DND-41 (cell line): ENCODE measurements around the gene PHF13.
"Not testable (repeated sequence)": the region's sequence is repeated elsewhere in the genome, so short reads cannot be mapped to it uniquely, and the experiment has no call there.

Experiments
- ATAC-seq: fragments of 200-7000 bp; cut with Tn5 transposase; 3 replicates; pipeline ENCODE4 v1.9.1; 2021; ENCODE audit warnings: low read depth; ENCODE audit not compliant: insufficient read depth
- DNase-seq: peaks from one replicate; pipeline ENCODE4 v3.0.0-alpha.2; 2020
- H2AFZ ChIP-seq: 2 replicates; pipeline ENCODE4 v1.6.0; 2012; ENCODE audit warnings: low read depth, low read length
- H3K27ac ChIP-seq: 2 replicates; pipeline ENCODE4 v1.5.1; 2012; ENCODE audit warnings: low read length, inconsistent platforms
- H3K27me3 ChIP-seq: fragments of 200-600 bp; sonication (generic); 2 replicates; pipeline ENCODE4 v1.6.0; 2012; ENCODE audit warnings: low read length, mild to moderate bottlenecking, inconsistent platforms; ENCODE audit not compliant: insufficient read depth, poor library complexity
- H3K36me3 ChIP-seq: 2 replicates; pipeline ENCODE4 v1.5.1; 2012; ENCODE audit warnings: low read length, inconsistent platforms; ENCODE audit not compliant: insufficient read depth
- H3K4me1 ChIP-seq: 2 replicates; pipeline ENCODE4 v1.5.1; 2012; ENCODE audit warnings: mild to moderate bottlenecking, low read length; ENCODE audit not compliant: insufficient read depth
- H3K4me2 ChIP-seq: 2 replicates; pipeline ENCODE4 v1.6.0; 2012; ENCODE audit warnings: mild to moderate bottlenecking, moderate library complexity, low read length, inconsistent platforms; ENCODE audit not compliant: insufficient read depth
- H3K4me3 ChIP-seq, 2 experiments: fragments of 200-600 bp in 1 of 2; shearing (Covaris generic) in 1 of 2; 2 replicates each; pipeline ENCODE4 v1.5.1; 2012 to 2016; ENCODE audit warnings: inconsistent platforms in 2 of 2, low read length in 2 of 2, mild to moderate bottlenecking in 2 of 2, low read depth in 1 of 2, moderate library complexity in 1 of 2
- H3K79me2 ChIP-seq: 2 replicates; pipeline ENCODE4 v1.6.0; 2012; ENCODE audit warnings: low read length, inconsistent platforms; ENCODE audit not compliant: insufficient read depth
- H3K9ac ChIP-seq: 2 replicates; pipeline ENCODE4 v1.6.0; 2012; ENCODE audit warnings: low read depth, mild to moderate bottlenecking, inconsistent platforms, low read length, moderate library complexity
- H3K9me3 ChIP-seq: 2 replicates; pipeline ENCODE4 v1.5.1; 2012; ENCODE audit warnings: low read length, moderate library complexity, mild to moderate bottlenecking, inconsistent platforms; ENCODE audit not compliant: insufficient read depth, severe bottlenecking
- H4K20me1 ChIP-seq: 2 replicates; pipeline ENCODE4 v1.6.0; 2012; ENCODE audit warnings: low read length; ENCODE audit not compliant: insufficient read depth
- EZH2 ChIP-seq: IDR thresholded peaks from 3 replicates; pipeline ENCODE4 v1.6.1; 2012; ENCODE audit warnings: borderline replicate concordance, low read depth, mild to moderate bottlenecking, moderate library complexity, low read length, inconsistent platforms; ENCODE audit not compliant: severe bottlenecking
- TF ChIP-seq, protein P1 (sequence below): IDR thresholded peaks from 2 replicates; pipeline ENCODE4 v1.5.1; 2012; ENCODE audit warnings: borderline replicate concordance, low read length, moderate library complexity, mild to moderate bottlenecking; ENCODE audit not compliant: poor library complexity, severe bottlenecking; ENCODE audit errors: extremely low read depth

Gene PHF13

GRCh38 chr1:6660415-6661049 lies 47.0 kb downstream of the PHF13 start:
- Histone ChIP-seq H3K4me3 (no peak overlapping the region), H3K4me1 (no peaks in the 10 kb centered on the region), H4K20me1 (peaks cover 24% of the 10 kb centered on the region; the same call in 1 of the 2 replicates), H3K27me3 (no peaks in the 10 kb centered on the region), H3K9ac (no peak overlapping the region), H3K36me3 (peaks cover 29% of the 10 kb centered on the region; the same call in 1 of the 2 replicates), H2AFZ (no peak overlapping the region), H3K79me2 (peaks cover 18% of the 10 kb centered on the region), H3K27ac (no peak overlapping the region), H3K9me3 (no peaks in the 10 kb centered on the region), H3K4me2 (no peak overlapping the region)
- ATAC-seq (no peak), DNase-seq (no peak)
- TF ChIP-seq EZH2 = no peak
- TF ChIP-seq, protein P1, sequence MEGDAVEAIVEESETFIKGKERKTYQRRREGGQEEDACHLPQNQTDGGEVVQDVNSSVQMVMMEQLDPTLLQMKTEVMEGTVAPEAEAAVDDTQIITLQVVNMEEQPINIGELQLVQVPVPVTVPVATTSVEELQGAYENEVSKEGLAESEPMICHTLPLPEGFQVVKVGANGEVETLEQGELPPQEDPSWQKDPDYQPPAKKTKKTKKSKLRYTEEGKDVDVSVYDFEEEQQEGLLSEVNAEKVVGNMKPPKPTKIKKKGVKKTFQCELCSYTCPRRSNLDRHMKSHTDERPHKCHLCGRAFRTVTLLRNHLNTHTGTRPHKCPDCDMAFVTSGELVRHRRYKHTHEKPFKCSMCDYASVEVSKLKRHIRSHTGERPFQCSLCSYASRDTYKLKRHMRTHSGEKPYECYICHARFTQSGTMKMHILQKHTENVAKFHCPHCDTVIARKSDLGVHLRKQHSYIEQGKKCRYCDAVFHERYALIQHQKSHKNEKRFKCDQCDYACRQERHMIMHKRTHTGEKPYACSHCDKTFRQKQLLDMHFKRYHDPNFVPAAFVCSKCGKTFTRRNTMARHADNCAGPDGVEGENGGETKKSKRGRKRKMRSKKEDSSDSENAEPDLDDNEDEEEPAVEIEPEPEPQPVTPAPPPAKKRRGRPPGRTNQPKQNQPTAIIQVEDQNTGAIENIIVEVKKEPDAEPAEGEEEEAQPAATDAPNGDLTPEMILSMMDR = no peak

GRCh38 chr1:6662468-6662867 lies 48.9 kb downstream of the PHF13 start:
- Histone ChIP-seq H3K79me2 (peaks cover 13% of the 10 kb centered on the region), H3K36me3 (peaks cover 39% of the 10 kb centered on the region), H4K20me1 (peaks cover 21% of the 10 kb centered on the region; the same call in 1 of the 2 replicates)
- H3K9me3 ChIP-seq, H3K27me3 ChIP-seq, H3K27ac ChIP-seq, DNase-seq, H3K4me3 ChIP-seq, H3K4me2 ChIP-seq, H3K4me1 ChIP-seq, H2AFZ ChIP-seq, ATAC-seq, H3K9ac ChIP-seq: not testable (repeated sequence)

GRCh38 chr1:6666696-6667095 lies 53.2 kb downstream of the PHF13 start:
- Histone ChIP-seq H4K20me1 (peaks cover 8% of the 10 kb centered on the region; the same call in 1 of the 2 replicates), H3K27ac (no peak overlapping the region), H3K36me3 (peaks cover 52% of the 10 kb centered on the region), H3K4me1 (no peaks in the 10 kb centered on the region), H2AFZ (no peak overlapping the region), H3K9me3 (no peaks in the 10 kb centered on the region), H3K4me2 (no peak overlapping the region), H3K4me3 (no peak overlapping the region), H3K9ac (no peak overlapping the region), H3K27me3 (no peaks in the 10 kb centered on the region), H3K79me2 (peaks cover 8% of the 10 kb centered on the region; the same call in 1 of the 2 replicates)
- no peak for ATAC-seq
- no peak for DNase-seq
- no peak for TF ChIP-seq EZH2
- TF ChIP-seq, protein P1 = no peak

GRCh38 chr1:6667139-6667538 lies 53.6 kb downstream of the PHF13 start:
- H3K27me3 ChIP-seq = no peaks in the 10 kb centered on the region
- ATAC-seq (no peak), DNase-seq (no peak)
- peaks cover 8% of the 10 kb centered on the region; the same call in 1 of the 2 replicates for H3K79me2 ChIP-seq
- H4K20me1 ChIP-seq = peaks cover 6% of the 10 kb centered on the region; the same call in 1 of the 2 replicates
- no peak overlapping the region for H3K27ac ChIP-seq
- no peaks in the 10 kb centered on the region for H3K9me3 ChIP-seq
- H2AFZ ChIP-seq = no peak overlapping the region
- H3K4me3 ChIP-seq = no peak overlapping the region
- H3K4me1 ChIP-seq = no peaks in the 10 kb centered on the region
- no peak overlapping the region for H3K9ac ChIP-seq
- no peak overlapping the region for H3K4me2 ChIP-seq
- TF ChIP-seq, protein P1 = no peak
- no peak for TF ChIP-seq EZH2
- H3K36me3 ChIP-seq = peaks cover 57% of the 10 kb centered on the region
